Endometrial microvascular endothelial cells (primary cell): ENCODE data around the gene ANAPC5. TPM values are rescaled to one million over a fixed set of nuclear protein-coding genes. Genes with fewer than 3 reads are reported as not detected.
"Not testable (repeated sequence)": the region's sequence is repeated elsewhere in the genome, so short reads cannot be mapped to it uniquely, and the experiment has no call there.

Experiments used
- in situ Hi-C: cut with HindIII; loops from 2 replicates; pipeline ENCODE4 v1.10.0; 2017; ENCODE audit warnings: low sequenced_read_pairs, low pct_unique_long_range_greater_than_20kb; ENCODE audit errors: inconsistent ontology term
- total RNA-seq: library from RNA; depleted of rRNA; stranded (reverse); fragments of >200 nt; gene quantifications from one replicate; pipeline ENCODE4 v1.2.3, GENCODE V29; 2015; ENCODE audit errors: inconsistent ontology term

The ANAPC5 gene
- total RNA-seq, 1 donor from 2014 or later = 187 TPM

GRCh38 chr12:121294151-121294889 is 57.9 kb downstream of the ANAPC5 start:
- in situ Hi-C loops = no loop called here

GRCh38 chr12:121293603-121294002 is 58.6 kb downstream of the ANAPC5 start:
- in situ Hi-C loops = no loop called here

DNA sequence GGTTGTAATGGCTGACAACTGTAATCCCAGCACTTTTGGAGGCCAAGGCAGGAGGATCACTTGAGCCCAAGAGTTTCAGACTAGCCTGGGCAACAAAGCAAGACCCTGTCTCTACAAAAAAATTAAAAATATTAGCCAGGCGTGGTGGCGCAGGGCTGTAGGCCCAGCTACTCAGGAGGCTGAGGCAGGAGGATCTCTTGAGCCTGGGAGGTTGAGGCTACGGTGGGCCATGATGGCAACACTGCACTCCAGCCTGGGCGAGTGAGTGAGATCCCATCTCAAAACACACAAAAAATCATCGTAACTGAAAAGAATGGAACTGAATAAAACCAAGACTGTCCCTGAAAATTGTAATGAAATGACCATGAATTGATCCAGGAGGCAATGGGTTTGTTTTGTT is 61.8 kb downstream of the ANAPC5 start:
- in situ Hi-C loops = no loop called here

DNA sequence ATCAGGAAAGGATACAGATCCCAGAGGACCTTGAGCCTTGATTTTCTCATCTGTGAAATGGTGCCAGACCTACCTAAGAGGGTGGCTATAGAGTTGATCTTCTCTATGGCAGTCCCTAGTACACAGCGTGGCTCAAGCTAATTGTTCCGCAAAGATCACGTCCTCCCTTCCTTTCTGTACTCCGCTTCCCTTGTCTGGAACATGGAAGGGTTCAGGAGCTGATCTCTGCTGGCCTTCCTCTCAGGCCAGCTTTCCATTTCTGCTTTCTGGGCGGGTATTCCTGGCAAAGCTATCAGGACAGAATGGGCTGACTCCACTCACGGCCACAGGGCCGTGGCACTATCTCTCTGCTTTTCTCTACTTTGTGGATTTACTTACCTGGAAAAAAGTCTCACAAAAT is 62.2 kb downstream of the ANAPC5 start:
- in situ Hi-C loops = no loop called here

- in situ Hi-C loops = no loop called here
Observed at GRCh38 chr12:121288986-121289385, 63.2 kb downstream of the ANAPC5 start.

GRCh38 chr12:121288158-121288845 is 63.9 kb downstream of the ANAPC5 start:
- in situ Hi-C loops = no loop called here

GRCh38 chr12:121287267-121287954 is 64.8 kb downstream of the ANAPC5 start:
- in situ Hi-C loops = no loop called here

- in situ Hi-C loops = no loop called here
Observed at GRCh38 chr12:121285856-121286255, 66.4 kb downstream of the ANAPC5 start.

- in situ Hi-C loops = no loop called here
Observed at GRCh38 chr12:121284551-121285390, 67.4 kb downstream of the ANAPC5 start.

DNA sequence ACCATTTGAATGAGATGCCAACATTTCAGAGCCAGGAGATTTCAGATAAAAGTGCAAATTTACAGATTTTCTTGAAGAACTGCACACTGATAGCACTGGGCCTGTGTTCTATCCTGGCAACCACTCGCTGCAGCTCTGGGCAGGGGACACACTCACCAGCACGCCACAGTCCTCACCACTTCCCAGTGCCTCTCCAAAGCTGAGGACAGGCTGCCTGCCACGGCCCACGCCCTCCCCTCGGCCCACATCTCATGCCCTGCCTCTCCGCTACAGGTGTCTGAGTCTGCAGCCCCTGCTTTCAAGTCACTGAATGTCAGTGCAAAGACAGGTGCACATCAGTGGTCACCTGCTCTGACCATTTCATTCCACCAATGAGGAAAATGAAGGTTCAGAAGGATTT is 68.4 kb downstream of the ANAPC5 start:
- in situ Hi-C loops = no loop called here

GRCh38 chr12:121283388-121283787 is 68.8 kb downstream of the ANAPC5 start:
- in situ Hi-C loops = no loop called here

DNA sequence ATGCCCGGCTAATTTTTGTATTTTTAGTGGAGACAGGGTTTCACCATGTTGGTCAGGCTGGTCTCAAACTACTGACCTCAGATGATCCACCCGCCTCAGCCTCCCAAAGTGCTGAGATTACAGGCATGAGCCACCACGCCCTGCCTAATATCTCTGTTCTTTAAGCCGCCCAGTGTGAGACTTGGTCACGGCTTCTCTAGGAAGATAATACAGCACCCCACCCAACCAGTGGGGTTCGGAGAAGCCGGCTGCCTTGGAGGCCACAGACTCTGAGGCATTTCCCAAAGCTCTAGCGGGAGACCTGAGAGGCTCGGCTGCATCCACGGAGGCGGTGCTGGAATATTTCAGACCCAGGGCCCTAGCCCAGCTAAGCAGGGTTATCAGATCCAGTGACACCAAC is 69.3 kb downstream of the ANAPC5 start:
- in situ Hi-C loops = not testable (repeated sequence)

DNA sequence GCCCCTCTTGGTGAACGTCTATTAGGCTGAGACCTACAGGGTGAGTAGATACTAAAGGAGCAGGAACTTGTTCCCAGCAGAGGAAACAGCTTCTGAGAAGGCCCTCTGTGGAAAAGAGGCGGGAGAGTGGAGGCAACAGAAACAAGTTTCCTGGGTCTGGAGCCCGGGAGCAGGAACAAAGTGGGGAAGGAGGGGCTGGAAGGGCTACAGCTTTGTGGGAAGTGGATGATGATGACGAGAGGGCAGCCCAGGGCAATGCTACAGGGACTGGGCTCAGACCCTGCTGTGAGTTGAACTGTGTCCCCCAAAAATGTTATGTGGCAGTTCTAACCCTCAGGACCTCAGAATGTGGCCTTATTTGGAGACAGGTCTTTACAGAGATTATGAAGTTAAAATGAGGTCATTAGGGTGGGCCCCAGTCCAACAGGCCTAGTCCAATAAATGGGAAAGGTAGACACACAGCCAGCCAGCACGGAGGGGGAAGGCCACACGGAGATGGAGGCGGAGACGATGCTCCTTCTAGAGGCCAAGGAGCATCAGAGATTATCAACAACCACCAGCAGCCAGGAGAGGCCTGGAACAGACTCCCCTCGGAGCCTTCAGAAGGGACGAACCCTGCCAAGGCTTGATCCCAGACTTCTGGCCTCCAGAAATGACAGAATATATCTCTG is 70.0 kb downstream of the ANAPC5 start:
- in situ Hi-C loops = no loop called here

GRCh38 chr12:121281116-121281515 is 71.1 kb downstream of the ANAPC5 start:
- in situ Hi-C loops = not testable (repeated sequence)

GRCh38 chr12:121280531-121280930 is 71.7 kb downstream of the ANAPC5 start:
- in situ Hi-C loops = not testable (repeated sequence)

DNA sequence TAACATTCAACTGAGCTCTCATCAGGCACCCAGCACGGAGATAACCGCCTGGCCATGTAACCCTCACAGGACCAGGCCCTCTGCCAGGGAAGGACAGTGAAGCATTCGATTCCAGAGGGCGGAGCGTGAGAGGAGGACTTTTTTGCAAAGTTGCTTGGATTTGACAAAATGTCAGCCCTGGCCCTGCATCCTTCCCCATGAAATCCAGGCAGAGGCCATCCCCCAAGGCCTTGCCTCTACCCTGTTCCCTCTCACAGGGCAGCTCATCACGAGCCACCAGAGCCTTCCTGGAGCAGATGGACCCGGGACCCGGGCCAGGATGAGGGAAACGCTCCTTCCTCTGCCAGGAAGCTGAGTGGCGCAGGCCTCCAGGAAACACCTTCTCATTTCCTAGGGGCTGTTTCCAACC is 72.7 kb downstream of the ANAPC5 start:
- in situ Hi-C loops = no loop called here

- in situ Hi-C loops = no loop called here
Observed at GRCh38 chr12:121279071-121279375, 73.2 kb downstream of the ANAPC5 start.

GRCh38 chr12:121278169-121279070 is 73.8 kb downstream of the ANAPC5 start:
- in situ Hi-C loops = no loop called here
